ENCODE results near the gene OSBPL1A. TPM values are rescaled to one million over a fixed set of nuclear protein-coding genes. Genes with fewer than 3 reads are reported as not detected.
"Not testable (repeated sequence)": the region's sequence is repeated elsewhere in the genome, so short reads cannot be mapped to it uniquely, and the experiment has no call there.

The OSBPL1A gene
- total RNA-seq, 3 donors from 2014 or later, result 1.3 to 2.7 (median 2.2) TPM

DNA sequence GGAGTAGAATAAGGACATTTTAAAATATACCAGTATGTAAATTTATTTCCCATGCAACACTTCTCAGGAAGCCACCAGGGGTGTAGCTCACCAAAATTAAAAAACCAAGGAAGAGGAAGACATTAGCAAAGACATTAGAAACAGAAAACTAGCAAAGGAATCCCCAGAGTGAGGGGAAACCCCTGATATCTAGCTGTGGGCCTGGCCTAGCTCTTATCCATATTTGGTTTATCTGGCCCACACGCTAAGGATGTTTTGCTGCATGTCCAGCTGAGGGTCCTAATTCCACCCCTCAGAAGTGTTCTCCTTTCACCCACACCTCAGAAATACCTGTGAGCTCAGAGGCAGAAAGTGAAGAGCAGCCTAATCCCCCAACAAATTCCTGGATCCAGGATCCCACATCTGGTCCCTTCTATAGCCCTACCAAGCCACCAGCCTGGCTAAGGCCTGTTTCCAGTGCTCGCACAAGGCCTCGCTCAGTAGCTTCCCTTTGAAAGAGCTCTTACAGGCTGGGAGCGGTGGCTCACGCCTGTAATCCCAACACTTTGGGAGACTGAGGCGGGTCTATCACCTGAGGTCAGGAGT lies 17.4 kb downstream of the OSBPL1A start:
- ATAC-seq, result no peak
- Mint-ChIP-seq H3K36me3 (ENCODE audit: insufficient read depth) (peaks cover 6% of the 10 kb centered on the region), H3K27me3 (ENCODE audit: low read depth) (no peaks in the 10 kb centered on the region), H3K9me3 (no peaks in the 10 kb centered on the region), H3K4me1 (ENCODE audit: low read depth) (no peaks in the 10 kb centered on the region), H3K4me3 (no peak overlapping the region)
- no peak for DNase-seq

DNA sequence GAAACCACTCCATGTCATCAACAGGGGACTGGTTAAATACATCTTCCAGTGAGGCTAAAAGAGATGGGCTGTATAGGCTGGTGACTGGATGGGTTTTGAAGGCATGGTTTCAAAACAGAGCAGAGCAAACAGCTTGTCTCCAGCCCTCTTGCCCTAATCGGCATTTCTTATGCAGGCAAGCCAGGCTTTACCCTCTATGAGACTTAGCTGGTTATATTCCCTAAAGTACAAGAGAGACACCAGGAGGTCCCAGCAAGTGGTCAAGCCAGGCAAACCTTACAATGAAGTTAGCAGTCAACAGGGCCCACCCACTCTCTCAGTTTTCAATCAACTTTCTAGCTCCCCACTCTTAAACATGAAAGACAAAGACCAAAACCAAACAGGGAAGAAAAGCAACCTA lies 19.0 kb downstream of the OSBPL1A start:
- H3K27me3 Mint-ChIP-seq (ENCODE audit: low read depth), result no peaks in the 10 kb centered on the region
- no peaks in the 10 kb centered on the region for H3K4me1 Mint-ChIP-seq (ENCODE audit: low read depth)
- H3K4me3 Mint-ChIP-seq, result no peak overlapping the region
- no peaks in the 10 kb centered on the region for H3K9me3 Mint-ChIP-seq
- ATAC-seq (no peak), DNase-seq (no peak)
- H3K36me3 Mint-ChIP-seq (ENCODE audit: insufficient read depth), result peaks cover 2% of the 10 kb centered on the region

DNA sequence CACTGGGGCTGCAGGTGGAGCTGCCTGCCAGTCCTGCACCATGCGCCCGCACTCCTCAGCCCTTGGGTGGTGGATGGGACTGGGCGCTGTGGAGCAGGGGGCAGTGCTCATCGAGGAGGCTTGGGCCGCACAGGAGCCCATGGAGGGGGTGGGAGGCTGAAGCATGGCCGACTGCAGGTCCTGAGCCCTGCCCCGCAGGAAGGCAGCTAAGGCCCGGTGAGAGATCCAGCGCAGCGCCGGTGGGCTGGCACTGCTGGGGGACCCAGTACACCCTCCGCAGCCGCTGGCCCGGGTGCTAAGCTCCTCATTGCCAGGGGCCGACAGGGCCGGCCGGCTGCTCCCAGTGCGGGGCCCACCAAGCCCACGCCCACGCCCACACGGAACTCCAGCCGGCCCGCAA lies 21.1 kb downstream of the OSBPL1A start:
- H3K27me3 Mint-ChIP-seq (ENCODE audit: low read depth); H3K4me3 Mint-ChIP-seq; H3K4me1 Mint-ChIP-seq (ENCODE audit: low read depth); H3K9me3 Mint-ChIP-seq; ATAC-seq; H3K36me3 Mint-ChIP-seq (ENCODE audit: insufficient read depth); DNase-seq: not testable (repeated sequence)

DNA sequence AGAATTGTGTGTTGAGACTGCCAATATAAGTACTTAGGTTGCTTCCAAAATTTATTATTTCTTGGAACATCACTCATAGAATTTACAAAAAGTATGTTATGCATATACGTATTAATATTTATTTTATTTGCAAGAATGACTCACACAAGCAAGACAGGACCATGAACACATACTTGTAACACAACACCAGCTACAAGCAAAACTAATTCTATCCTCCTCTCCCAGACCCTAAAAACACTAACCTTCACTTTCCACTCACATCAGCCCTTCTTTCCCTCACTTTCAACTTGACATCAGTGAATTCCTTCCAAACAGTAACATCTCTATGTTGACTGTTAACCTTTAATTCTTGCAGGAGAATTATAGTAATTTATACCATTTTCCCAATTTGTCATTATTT lies 24.3 kb downstream of the OSBPL1A start:
- Mint-ChIP-seq H3K27me3 (ENCODE audit: low read depth) (no peaks in the 10 kb centered on the region), H3K36me3 (ENCODE audit: insufficient read depth) (peaks cover 7% of the 10 kb centered on the region), H3K4me3 (no peak overlapping the region), H3K9me3 (no peaks in the 10 kb centered on the region), H3K4me1 (ENCODE audit: low read depth) (peaks cover 24% of the 10 kb centered on the region)
- DNase-seq (no peak), ATAC-seq (no peak)

DNA sequence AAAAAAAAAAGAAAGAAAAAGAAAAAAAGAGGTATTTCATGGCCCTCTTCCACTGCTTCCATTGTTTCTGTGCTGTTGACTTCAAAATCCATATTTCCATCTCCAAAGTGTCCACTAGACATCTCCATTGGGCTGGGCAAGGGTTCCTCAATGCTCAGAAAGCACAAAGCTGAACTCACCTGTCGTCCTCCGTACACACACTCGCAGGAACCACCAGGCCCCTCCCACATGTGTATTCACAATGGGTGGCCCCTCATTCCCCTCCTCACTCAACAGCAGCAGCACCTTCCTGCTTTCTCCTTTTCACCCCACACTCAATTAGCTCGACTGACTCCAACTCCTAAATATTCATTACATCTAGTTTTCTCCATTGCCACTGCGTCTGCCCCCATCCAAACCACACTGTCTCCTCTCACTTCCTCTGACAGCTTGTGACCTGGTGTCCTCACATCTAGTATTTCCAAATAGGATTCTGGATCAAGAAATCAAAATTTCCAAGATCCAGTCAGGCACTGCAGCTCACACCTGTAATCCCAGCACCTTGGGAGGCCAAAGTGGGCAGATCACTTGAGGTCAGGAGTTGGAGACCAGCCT lies 25.2 kb downstream of the OSBPL1A start:
- Mint-ChIP-seq H3K36me3 (ENCODE audit: insufficient read depth) (peaks cover 7% of the 10 kb centered on the region), H3K9me3 (no peaks in the 10 kb centered on the region), H3K27me3 (ENCODE audit: low read depth) (no peaks in the 10 kb centered on the region), H3K4me3 (no peak overlapping the region), H3K4me1 (ENCODE audit: low read depth) (peaks cover 27% of the 10 kb centered on the region)
- no peak for DNase-seq
- ATAC-seq, result no peak

DNA sequence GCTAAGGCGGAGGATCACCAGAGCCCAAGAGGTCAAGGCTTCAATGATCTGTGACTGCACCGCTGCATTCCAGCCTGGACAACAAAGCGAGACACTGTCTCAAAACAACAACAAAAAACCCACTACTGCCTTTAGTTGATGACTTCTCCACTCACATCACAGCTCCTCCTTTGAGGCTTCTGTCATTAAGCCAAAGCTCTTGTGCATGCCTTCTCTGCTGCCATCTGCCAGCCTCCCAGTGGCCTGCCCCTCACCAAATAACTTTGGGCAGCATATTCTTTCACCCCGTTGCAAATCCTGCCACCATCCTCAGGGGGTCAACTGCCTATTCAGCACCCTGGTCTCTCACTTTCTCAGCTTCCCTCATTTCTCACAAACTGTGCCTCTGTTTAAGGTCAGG lies 27.5 kb downstream of the OSBPL1A start:
- ATAC-seq (no peak), DNase-seq (no peak)
- Mint-ChIP-seq H3K27me3 (ENCODE audit: low read depth) (no peaks in the 10 kb centered on the region), H3K36me3 (ENCODE audit: insufficient read depth) (peaks cover 10% of the 10 kb centered on the region), H3K4me1 (ENCODE audit: low read depth) (peaks cover 27% of the 10 kb centered on the region), H3K4me3 (no peak overlapping the region), H3K9me3 (no peaks in the 10 kb centered on the region)

DNA sequence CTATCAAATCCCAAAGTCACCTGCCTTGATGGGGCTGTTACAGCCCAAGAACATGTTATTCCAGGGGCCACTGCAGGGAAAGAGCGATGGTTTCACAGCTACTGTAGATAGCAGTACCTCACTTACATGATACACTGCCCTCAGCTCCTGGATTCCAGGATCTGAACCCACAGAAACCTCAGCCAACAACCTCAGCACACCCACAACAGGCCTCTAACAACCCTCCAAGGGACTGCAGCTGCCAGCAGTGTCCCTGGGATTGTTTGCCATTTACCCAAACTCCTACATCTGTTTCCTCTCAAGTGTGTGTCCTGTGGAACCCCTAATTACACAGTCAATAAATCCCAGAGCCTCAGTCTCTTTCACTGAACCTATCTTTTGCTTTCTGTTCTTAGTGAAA lies 28.2 kb downstream of the OSBPL1A start:
- Mint-ChIP-seq H3K27me3 (ENCODE audit: low read depth) (no peaks in the 10 kb centered on the region), H3K9me3 (no peaks in the 10 kb centered on the region), H3K4me1 (ENCODE audit: low read depth) (peaks cover 27% of the 10 kb centered on the region), H3K36me3 (ENCODE audit: insufficient read depth) (peaks cover 10% of the 10 kb centered on the region), H3K4me3 (peak overlapping the region; percentile 30)
- ATAC-seq (peak; percentile 44 to 51), DNase-seq (no peak)

DNA sequence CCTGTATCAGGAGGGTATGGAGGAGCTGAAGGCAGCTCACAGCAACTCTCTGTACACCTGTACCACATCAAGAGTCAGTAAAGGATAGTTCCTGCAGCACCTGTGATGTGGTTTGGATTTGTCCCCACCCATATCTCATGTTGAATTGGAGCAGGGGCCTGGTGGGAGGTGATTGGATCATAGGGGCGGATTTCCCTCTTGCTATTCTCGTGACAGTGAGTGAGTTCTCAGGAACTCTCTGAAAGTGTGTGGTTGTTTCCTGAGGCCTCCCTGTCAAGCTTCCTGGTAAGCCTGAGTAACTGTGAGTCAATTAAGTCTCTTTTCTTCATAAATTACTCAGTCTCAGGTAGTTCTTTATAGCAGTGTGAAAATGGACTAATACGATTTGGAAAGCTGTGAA lies 28.9 kb downstream of the OSBPL1A start:
- no peaks in the 10 kb centered on the region for H3K9me3 Mint-ChIP-seq
- H3K27me3 Mint-ChIP-seq (ENCODE audit: low read depth), result no peaks in the 10 kb centered on the region
- peak; percentile 83 to 86 for ATAC-seq
- peak; percentile 6 for DNase-seq
- peaks cover 27% of the 10 kb centered on the region for H3K4me1 Mint-ChIP-seq (ENCODE audit: low read depth)
- peaks cover 10% of the 10 kb centered on the region for H3K36me3 Mint-ChIP-seq (ENCODE audit: insufficient read depth)
- peak overlapping the region; percentile 30 for H3K4me3 Mint-ChIP-seq

DNA sequence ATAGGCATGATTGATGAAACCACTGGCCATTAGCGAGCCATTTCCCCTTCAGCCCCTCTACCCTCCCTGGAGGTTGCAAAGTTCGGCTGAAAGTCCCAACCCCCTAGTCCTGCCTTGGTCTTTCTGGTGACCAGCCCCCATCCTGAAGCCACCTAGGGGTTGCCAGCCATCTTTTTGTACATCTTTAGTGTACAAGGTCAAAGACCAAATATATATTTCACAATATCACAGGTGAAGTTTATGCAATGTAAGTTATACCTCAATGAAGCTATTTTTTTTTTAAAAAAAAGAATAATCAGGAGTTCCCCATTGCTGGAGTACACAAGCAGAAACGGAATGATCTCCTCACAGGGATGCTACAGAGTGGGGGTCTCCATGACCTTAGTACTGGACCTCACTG lies 31.3 kb downstream of the OSBPL1A start:
- H3K9me3 Mint-ChIP-seq, result no peaks in the 10 kb centered on the region
- no peak overlapping the region for H3K4me3 Mint-ChIP-seq
- no peak for ATAC-seq
- H3K27me3 Mint-ChIP-seq (ENCODE audit: low read depth), result no peaks in the 10 kb centered on the region
- no peak for DNase-seq
- H3K36me3 Mint-ChIP-seq (ENCODE audit: insufficient read depth), result peaks cover 6% of the 10 kb centered on the region
- H3K4me1 Mint-ChIP-seq (ENCODE audit: low read depth), result peaks cover 27% of the 10 kb centered on the region

DNA sequence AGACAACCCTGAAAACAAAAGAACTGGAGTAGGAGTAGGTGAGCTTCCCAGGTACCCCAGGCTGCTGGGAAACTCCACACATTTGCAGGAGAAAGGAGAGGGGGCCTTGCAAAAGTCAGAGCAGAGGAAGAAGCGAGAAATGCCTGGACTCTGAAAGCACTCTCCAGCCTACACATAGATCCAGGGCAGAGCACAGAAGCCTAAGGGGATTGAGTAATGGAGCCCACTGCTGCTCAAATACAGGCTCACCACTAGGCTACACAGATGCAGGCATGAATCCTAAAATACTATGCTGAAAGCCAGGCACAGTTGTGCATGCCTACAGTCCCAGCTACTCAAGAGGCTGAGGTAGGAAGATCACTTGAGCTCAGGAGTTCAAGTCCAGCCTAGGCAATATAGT lies 33.4 kb downstream of the OSBPL1A start:
- Mint-ChIP-seq H3K27me3 (ENCODE audit: low read depth) (no peaks in the 10 kb centered on the region), H3K4me3 (no peak overlapping the region)

DNA sequence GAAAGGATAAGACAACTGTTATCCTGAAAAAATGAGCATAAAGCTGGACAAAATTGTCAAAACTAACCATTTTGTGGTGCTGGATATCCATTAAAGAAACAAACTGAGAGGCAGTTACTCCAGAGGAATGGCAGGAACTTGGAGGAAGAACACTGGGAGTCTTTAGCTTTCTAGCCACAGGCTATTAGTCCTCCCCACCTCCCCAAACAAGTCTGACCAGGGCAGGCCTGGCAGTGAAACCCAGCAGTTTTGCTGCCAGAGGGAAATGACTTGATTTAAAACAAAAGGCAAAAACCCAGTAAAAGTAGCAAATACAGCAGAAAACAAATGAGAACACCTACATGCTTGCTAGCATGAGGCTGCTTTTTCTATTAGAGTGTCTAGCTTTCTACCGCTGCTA lies 34.9 kb downstream of the OSBPL1A start:
- Mint-ChIP-seq H3K27me3 (ENCODE audit: low read depth) (no peaks in the 10 kb centered on the region), H3K4me3 (no peak overlapping the region), H3K4me1 (ENCODE audit: low read depth) (no peaks in the 10 kb centered on the region), H3K36me3 (ENCODE audit: insufficient read depth) (peaks cover 5% of the 10 kb centered on the region), H3K9me3 (no peaks in the 10 kb centered on the region)
- DNase-seq, result no peak
- no peak for ATAC-seq

More for the DNA sequence above, 33.4 kb downstream of the OSBPL1A start:
- DNase-seq, result no peak
- Mint-ChIP-seq H3K9me3 (no peaks in the 10 kb centered on the region), H3K36me3 (ENCODE audit: insufficient read depth) (peaks cover 5% of the 10 kb centered on the region), H3K4me1 (ENCODE audit: low read depth) (peaks cover 11% of the 10 kb centered on the region)
- ATAC-seq, result no peak

DNA sequence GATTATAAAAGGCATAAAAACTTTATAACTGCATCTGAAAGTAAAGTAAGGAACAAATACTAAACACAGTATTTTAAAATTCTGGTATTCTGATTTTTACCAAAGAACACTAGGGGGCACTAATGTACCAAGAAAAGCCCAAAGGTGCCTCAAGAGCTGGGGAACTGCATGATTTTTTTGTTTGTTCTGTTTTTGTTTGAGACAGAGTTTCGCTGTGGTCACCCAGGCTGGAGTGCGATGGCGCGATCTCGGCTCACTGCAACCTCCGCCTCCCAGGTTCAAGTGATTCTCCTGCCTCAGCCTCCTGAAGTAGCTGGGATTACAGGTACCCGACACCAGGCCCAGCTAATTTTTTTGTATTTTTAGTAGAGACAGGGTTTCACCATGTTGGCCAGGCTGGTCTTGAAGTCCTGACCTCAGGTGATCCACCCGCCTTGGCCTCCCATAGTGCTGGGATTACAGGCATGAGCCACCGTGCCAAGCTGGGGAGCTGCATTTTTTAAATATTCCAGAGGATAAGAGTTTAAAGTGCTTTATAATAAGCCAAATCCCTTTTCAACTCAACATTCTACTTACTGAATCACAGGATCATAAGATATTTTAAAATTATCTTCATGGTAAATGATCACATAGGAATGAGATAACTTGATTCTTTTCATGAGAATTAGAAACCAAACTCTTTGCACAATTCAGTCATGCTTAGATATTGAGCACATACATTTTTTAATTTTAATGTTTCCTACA lies 37.7 kb downstream of the OSBPL1A start:
- H3K27me3 Mint-ChIP-seq (ENCODE audit: low read depth); H3K4me1 Mint-ChIP-seq (ENCODE audit: low read depth); H3K36me3 Mint-ChIP-seq (ENCODE audit: insufficient read depth); H3K4me3 Mint-ChIP-seq; DNase-seq; H3K9me3 Mint-ChIP-seq: not testable (repeated sequence)
- ATAC-seq, result peak; percentile 61 to 62

DNA sequence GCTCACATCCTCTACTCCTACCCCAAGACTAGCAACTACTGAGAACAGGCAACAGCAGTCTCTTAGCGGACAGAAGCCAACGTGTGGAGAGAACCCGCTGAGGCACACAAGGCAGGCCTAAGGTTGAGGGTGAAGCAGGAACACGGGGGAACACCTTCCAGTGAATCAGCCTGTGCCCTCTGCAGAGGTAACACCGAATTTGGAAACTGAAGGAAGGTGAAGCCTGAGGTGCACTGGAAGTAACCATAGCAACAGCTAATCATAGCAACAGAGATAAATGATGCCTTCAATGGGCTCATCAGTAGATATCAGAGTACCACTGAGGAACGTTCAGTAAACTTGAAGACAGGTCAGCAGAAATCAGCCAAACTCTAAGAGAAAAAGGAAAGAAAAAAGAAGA lies 43.3 kb downstream of the OSBPL1A start:
- no peak for DNase-seq
- Mint-ChIP-seq H3K9me3 (no peaks in the 10 kb centered on the region), H3K27me3 (ENCODE audit: low read depth) (no peaks in the 10 kb centered on the region), H3K4me3 (no peak overlapping the region), H3K36me3 (ENCODE audit: insufficient read depth) (no peaks in the 10 kb centered on the region), H3K4me1 (ENCODE audit: low read depth) (no peaks in the 10 kb centered on the region)
- ATAC-seq, result no peak

DNA sequence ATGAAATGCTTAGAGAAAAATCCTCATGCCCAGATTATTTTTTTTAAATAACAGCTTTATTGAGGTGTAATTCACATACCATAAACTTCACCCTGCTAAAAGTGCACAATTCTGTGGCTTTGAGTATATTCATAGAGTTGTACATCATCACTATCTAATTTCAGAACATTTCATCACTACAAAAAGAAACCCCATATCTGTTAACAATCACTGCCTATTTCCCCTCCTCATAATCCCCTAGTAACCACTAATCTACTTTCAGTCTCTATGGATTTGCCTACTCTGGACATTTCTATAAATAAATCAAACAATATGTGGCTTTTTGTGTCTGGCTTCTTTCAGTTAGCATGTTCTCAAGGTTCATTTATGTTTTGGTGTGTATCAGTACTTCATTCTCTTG lies 51.4 kb downstream of the OSBPL1A start:
- ATAC-seq (no peak), DNase-seq (no peak)
- H3K4me3 Mint-ChIP-seq, result no peak overlapping the region
- H3K27me3 Mint-ChIP-seq (ENCODE audit: low read depth), result no peaks in the 10 kb centered on the region
- no peaks in the 10 kb centered on the region for H3K4me1 Mint-ChIP-seq (ENCODE audit: low read depth)
- no peaks in the 10 kb centered on the region for H3K36me3 Mint-ChIP-seq (ENCODE audit: insufficient read depth)
- H3K9me3 Mint-ChIP-seq, result no peaks in the 10 kb centered on the region

DNA sequence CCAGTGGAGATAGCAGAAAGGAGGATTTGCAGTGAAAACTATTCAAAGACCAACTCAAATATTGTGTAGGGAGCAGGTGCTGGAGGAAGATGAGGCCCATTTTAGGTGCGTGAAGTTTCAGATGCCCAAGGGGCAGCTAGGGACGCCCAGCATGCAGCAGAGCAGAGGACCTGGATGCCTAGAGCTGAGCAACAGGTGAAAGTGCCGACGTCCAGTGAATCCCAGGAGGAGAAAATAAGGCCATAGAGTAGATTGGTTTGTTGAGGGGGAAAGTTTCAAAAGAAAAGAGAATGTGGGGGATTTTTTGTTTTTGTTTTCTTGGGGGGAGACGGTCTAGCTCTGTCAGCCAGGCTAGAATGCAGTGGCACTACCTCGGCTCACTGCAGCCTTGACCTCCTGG lies 53.1 kb downstream of the OSBPL1A start:
- Mint-ChIP-seq H3K4me3 (no peak overlapping the region), H3K4me1 (ENCODE audit: low read depth) (no peaks in the 10 kb centered on the region), H3K27me3 (ENCODE audit: low read depth) (no peaks in the 10 kb centered on the region), H3K9me3 (no peaks in the 10 kb centered on the region), H3K36me3 (ENCODE audit: insufficient read depth) (no peaks in the 10 kb centered on the region)
- DNase-seq, result no peak
- ATAC-seq, result no peak

All from activated T-cell treated with anti-CD3 and anti-CD28 coated beads, Interleukin-2, amount 50 U/mL, for 4 hours (primary cell).